Mucosa of rectum (tissue), 2 donors: Measurements from ENCODE around the gene CLDN7.

Experiments
- H3K27ac ChIP-seq, 2 donors: one replicate each; pipeline ENCODE4 v1.7.0; 2013; ENCODE audit warnings: inconsistent platforms in 2 of 2, low read depth in 2 of 2, low read length in 2 of 2
- H3K27me3 ChIP-seq, 2 donors: one replicate each; pipeline ENCODE4 v1.7.0; 2013; ENCODE audit warnings: low read length in 2 of 2; ENCODE audit not compliant: control insufficient read depth in 2 of 2, insufficient read depth in 2 of 2
- H3K36me3 ChIP-seq, 2 donors: one replicate each; pipeline ENCODE4 v1.7.0; 2013; ENCODE audit warnings: low read length in 2 of 2; ENCODE audit not compliant: control insufficient read depth in 2 of 2, insufficient read depth in 2 of 2
- H3K4me1 ChIP-seq, 2 donors: one replicate each; pipeline ENCODE4 v1.7.0; 2013; ENCODE audit warnings: low read length in 2 of 2, mild to moderate bottlenecking in 1 of 2; ENCODE audit not compliant: control insufficient read depth in 2 of 2, insufficient read depth in 2 of 2
- H3K4me3 ChIP-seq, 2 donors: one replicate each; pipeline ENCODE4 v1.7.0; 2013; ENCODE audit warnings: low read length in 2 of 2
- H3K9ac ChIP-seq, 2 donors: one replicate each; pipeline ENCODE4 v1.7.0; 2013; ENCODE audit warnings: low read length in 2 of 2, low read depth in 1 of 2, mild to moderate bottlenecking in 1 of 2
- H3K9me3 ChIP-seq, 2 donors: one replicate each; pipeline ENCODE4 v1.7.0; 2013; ENCODE audit warnings: low read length in 2 of 2; ENCODE audit not compliant: control insufficient read depth in 2 of 2
- donor health status: healthy.
- donor health status: Normal muscosa, but diverticular disease.

The CLDN7 gene

DNA sequence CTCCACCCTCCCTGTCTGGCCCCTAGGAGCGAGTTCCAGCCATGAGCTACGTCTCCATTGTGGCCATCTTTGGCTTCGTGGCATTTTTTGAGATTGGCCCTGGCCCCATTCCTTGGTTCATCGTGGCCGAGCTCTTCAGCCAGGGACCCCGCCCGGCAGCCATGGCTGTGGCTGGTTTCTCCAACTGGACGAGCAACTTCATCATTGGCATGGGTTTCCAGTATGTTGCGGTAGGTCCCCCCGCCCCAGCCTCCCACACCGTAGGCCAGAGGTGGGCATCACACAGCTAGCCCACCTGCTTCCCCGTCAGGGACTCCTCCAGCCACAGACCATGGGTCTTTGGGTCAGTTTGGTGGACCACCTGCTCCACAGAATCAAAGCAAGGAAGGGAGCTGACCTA lies 23.4 kb upstream of the CLDN7 start:
- Histone ChIP-seq H3K4me1 (peaks cover 18% of the 10 kb centered on the region in 2 donors), H3K9ac (no peak overlapping the region), H3K9me3 (no peaks in the 10 kb centered on the region), H3K4me3 (no peak overlapping the region), H3K27ac (no peak overlapping the region), H3K27me3 (no peaks in the 10 kb centered on the region), H3K36me3 (no peaks in the 10 kb centered on the region)

DNA sequence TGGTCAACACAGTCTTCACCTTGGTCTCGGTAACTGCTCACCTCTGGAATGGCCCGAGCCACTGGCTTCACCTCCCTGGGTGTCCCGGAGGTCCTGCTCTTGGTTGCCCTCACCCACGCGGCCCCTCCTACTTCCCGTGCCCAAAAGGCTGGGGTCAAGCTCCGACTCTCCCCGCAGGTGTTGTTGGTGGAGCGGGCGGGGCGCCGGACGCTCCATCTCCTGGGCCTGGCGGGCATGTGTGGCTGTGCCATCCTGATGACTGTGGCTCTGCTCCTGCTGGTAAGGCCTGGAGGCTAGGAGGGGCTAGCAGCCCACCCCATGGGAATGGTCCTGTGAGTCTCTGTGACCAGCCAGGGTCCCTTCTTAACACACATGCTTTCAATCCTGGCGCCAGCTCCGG lies 22.6 kb upstream of the CLDN7 start:
- no peaks in the 10 kb centered on the region for H3K27me3 ChIP-seq
- H3K4me3 ChIP-seq, result no peak overlapping the region
- no peak overlapping the region for H3K9ac ChIP-seq
- H3K27ac ChIP-seq, result no peak overlapping the region
- H3K9me3 ChIP-seq, result no peaks in the 10 kb centered on the region
- H3K4me1 ChIP-seq, result peaks cover 25% of the 10 kb centered on the region in 2 donors
- H3K36me3 ChIP-seq, result no peaks in the 10 kb centered on the region

DNA sequence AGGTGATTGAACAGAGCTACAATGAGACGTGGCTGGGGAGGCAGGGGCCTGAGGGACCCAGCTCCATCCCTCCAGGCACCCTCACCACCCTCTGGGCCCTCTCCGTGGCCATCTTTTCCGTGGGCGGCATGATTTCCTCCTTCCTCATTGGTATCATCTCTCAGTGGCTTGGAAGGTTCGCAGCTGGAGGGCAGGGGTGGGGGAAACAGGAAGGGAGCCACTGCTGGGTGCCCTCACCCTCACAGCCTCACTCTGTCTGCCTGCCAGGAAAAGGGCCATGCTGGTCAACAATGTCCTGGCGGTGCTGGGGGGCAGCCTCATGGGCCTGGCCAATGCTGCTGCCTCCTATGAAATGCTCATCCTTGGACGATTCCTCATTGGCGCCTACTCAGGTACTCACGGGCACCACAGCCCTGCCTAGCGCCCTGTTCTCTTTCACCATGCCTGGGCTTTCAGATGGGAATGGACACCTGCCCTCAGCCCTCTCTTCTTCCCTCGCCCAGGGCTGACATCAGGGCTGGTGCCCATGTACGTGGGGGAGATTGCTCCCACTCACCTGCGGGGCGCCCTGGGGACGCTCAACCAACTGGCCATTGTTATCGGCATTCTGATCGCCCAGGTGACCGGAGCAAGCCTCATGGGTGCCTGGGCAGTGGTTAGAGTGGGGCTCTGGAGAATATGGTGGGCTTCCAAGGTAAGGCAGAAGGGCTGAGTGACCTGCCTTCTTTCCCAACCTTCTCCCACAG lies 21.4 kb upstream of the CLDN7 start:
- H3K4me3 ChIP-seq, result peak overlapping the region in 1 of 2 donors; percentile 67

DNA sequence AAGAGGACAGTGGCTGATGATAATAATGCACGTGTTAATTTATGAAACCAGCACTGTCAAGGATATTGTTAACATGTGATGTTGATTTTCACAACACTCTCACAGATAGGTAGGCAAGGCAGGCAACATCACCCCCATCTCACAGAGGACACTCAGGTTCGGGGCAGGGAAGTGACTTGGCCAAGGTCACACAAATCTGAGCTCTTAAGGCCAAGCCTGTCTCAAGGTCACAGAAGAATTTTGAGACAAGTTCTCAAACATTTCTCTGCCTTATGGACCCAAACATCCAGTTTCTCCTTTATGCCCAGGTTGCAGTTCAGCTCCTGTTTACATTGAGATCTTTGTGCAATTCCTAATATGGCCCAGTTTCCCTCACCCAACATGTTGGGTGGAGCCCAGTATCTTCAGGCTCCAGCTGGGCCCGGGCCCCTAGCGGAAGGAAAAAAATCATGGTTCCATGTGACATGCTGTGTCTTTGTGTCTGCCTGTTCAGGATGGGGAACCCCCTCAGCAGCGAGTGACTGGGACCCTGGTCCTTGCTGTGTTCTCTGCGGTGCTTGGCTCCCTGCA lies 20.6 kb upstream of the CLDN7 start:
- H3K4me3 ChIP-seq, result peak overlapping the region; percentile 62 to 67
- H3K9me3 ChIP-seq, result no peaks in the 10 kb centered on the region
- peaks cover 28 to 35% of the 10 kb centered on the region in 2 donors for H3K4me1 ChIP-seq
- H3K36me3 ChIP-seq, result no peaks in the 10 kb centered on the region
- H3K9ac ChIP-seq, result peak overlapping the region in 1 of 2 donors; percentile 64
- H3K27ac ChIP-seq, result peak overlapping the region; percentile 17 to 29
- no peaks in the 10 kb centered on the region for H3K27me3 ChIP-seq

More for the DNA sequence above, 21.4 kb upstream of the CLDN7 start:
- no peaks in the 10 kb centered on the region for H3K9me3 ChIP-seq
- no peaks in the 10 kb centered on the region for H3K27me3 ChIP-seq
- peak overlapping the region in 1 of 2 donors; percentile 23 for H3K27ac ChIP-seq
- H3K36me3 ChIP-seq, result no peaks in the 10 kb centered on the region
- peaks cover 28 to 35% of the 10 kb centered on the region in 2 donors for H3K4me1 ChIP-seq
- no peak overlapping the region for H3K9ac ChIP-seq

DNA sequence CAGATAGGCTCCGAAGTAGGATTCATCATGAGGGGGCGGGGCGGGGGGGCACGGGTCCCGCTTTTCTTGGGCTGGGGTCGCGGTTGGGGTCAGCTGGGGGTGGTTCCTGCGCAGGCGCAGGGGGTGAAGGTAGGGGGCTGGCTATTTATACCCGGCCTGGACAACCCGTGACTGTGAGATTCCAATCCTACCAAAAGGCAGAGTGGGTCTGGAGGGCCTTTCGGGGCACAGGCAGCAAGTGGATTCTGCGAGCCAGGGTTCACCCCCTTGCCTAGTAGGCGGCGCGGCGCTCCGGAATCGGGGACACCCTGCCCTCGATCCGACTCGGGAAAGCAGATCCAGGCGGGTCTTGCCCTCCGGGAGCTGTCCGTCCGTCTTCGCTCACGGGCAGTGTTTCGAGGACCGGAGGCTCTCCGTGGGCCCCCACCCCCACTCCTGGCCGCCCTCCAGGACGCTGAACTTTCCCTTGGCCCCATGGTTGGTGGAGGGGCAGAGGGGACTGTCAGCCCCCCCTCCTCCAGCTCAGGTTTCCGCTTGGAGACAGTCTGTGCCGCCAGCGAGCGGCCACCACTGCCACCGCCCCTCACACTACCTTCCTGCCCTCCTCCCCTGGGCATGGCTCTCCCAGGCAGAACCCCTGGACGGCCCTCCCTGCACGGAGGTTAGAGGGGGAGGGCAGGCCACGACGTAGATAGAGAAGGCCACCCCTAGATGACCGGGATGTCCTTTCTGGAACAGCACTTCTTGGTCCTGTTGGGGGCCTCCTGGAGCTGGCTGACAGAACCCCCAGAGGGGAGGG lies 19.9 kb upstream of the CLDN7 start:
- H3K4me3 ChIP-seq, result peak overlapping the region; percentile 62 to 67
- H3K36me3 ChIP-seq, result no peaks in the 10 kb centered on the region
- H3K27ac ChIP-seq, result peak overlapping the region; percentile 17 to 29
- H3K9ac ChIP-seq, result peak overlapping the region; percentile 0 to 64
- no peaks in the 10 kb centered on the region for H3K27me3 ChIP-seq
- peaks cover 28 to 35% of the 10 kb centered on the region in 2 donors for H3K4me1 ChIP-seq
- H3K9me3 ChIP-seq, result no peaks in the 10 kb centered on the region

DNA sequence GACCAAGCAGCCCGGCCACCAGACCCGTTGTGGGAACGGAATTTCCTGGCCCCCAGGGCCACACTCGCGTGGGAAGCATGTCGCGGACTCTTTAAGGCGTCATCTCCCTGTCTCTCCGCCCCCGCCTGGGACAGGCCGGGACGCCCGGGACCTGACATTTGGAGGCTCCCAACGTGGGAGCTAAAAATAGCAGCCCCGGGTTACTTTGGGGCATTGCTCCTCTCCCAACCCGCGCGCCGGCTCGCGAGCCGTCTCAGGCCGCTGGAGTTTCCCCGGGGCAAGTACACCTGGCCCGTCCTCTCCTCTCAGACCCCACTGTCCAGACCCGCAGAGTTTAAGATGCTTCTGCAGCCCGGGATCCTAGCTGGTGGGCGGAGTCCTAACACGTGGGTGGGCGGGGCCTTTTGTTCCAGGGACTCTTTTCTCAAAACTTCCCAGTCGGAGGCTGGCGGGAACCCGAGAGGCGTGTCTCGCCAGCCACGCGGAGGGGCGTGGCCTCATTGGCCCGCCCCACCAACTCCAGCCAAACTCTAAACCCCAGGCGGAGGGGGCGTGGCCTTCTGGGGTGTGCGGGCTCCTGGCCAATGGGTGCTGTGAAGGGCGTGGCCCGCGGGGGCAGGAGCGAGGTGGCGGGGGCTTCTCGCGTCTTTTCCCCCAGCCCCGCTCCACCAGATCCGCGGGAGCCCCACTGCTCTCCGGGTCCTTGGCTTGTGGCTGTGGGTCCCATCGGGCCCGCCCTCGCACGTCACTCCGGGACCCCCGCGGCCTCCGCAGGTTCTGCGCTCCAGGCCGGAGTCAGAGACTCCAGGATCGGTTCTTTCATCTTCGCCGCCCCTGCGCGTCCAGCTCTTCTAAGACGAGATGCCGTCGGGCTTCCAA lies 19.0 kb upstream of the CLDN7 start, which contains the start of gene SLC2A4:
Gene SLC2A4, plus strand, starts transcription at position 645 of the 879 bp plus-strand sequence. Its CDS starts 217 bp downstream, at position 862.
- H3K9me3 ChIP-seq, result no peaks in the 10 kb centered on the region
- H3K4me1 ChIP-seq, result peaks cover 28 to 35% of the 10 kb centered on the region in 2 donors
- H3K4me3 ChIP-seq, result peak within 1 kb of the TSS; percentile 62 to 75
- no peaks in the 10 kb centered on the region for H3K36me3 ChIP-seq
- H3K27ac ChIP-seq, result peak within 1 kb of the TSS; percentile 86 to 91
- H3K27me3 ChIP-seq, result no peaks in the 10 kb centered on the region
- peak within 1 kb of the TSS; percentile 70 for H3K9ac ChIP-seq

DNA sequence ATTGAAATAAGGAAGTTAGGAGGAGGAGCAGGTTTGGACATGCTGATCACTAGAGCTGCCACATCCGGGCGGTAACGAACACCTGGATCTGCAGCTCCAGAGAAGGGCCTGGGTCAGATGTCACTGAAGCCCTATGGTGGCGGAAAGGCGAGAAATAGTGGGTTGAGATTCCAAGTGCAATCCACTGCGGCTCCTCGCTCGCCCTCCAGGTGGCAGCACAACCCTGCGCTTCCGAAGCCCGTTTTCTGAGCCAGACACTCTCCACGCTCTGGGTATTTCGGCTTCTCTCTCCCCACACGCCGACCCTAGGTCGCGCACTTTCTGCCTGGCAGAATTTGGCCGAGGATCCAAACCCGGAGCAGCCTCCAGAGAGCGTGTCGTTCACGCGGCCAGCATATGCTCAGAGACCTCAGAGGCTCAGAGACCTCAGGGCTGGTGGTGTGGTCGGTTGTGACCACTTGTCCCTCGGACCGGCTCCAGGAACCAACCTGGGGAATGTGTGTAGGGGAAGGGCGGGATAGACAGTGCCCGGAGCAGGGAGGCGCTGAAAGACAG lies 18.3 kb upstream of the CLDN7 start:
- H3K4me1 ChIP-seq, result peaks cover 28 to 35% of the 10 kb centered on the region in 2 donors
- H3K9ac ChIP-seq, result peak overlapping the region; percentile 70
- H3K36me3 ChIP-seq, result no peaks in the 10 kb centered on the region
- H3K4me3 ChIP-seq, result peak overlapping the region; percentile 55 to 75
- H3K27ac ChIP-seq, result peak overlapping the region; percentile 86 to 91
- no peaks in the 10 kb centered on the region for H3K27me3 ChIP-seq
- H3K9me3 ChIP-seq, result no peaks in the 10 kb centered on the region

DNA sequence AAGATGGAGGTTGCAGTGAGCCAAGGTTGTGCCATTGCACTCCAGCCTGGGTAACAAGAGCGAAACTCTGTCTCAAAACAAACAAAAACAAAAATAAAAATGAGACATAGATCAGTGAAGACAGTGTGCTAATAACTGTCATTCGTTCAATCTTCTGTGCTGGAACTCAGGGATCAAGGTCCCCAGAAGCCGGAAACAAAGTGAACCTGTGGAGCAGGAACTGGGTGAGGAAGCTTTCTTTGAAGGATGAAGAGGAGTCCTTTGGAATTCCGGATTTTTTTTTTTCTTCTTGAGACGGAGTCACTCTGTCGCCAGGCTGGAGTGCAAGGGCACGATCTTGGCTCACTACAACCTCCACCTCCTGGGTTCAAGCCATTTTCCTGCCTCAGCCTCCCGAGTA lies 17.2 kb upstream of the CLDN7 start:
- Histone ChIP-seq H3K9me3 (no peaks in the 10 kb centered on the region), H3K4me1 (peaks cover 28 to 35% of the 10 kb centered on the region in 2 donors), H3K36me3 (no peaks in the 10 kb centered on the region), H3K9ac (peak overlapping the region in 1 of 2 donors; percentile 70), H3K4me3 (peak overlapping the region; percentile 22 to 55), H3K27ac (peak overlapping the region; percentile 86 to 91), H3K27me3 (no peaks in the 10 kb centered on the region)

DNA sequence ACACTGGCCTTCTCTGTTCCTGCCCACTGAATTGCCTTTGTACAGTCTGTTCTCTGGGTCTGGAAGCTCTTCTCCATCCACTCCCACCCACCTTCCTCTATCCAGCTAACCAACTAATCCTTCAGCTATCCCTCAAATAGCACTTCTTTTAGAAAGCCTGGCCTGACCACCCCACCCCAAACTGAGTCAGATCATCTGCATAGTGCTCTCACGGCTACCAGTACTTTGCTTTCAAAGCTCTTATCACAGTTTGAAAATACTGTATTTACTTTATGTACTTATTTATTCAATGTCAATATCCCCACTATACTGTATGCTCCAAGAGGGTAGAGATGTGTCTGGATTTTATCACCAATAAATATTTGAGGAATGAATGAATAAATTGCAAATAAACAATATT lies 4.5 kb upstream of the CLDN7 start:
- Histone ChIP-seq H3K9me3 (no peaks in the 10 kb centered on the region), H3K4me3 (no peak overlapping the region), H3K36me3 (no peaks in the 10 kb centered on the region), H3K9ac (peak overlapping the region in 1 of 2 donors; percentile 5), H3K27me3 (peaks cover 4 to 8% of the 10 kb centered on the region in 2 donors), H3K4me1 (peaks cover 17 to 22% of the 10 kb centered on the region in 2 donors), H3K27ac (peak overlapping the region; percentile 56 to 58)
